IPS DF 6.9 (cell line): ENCODE data around the gene EOLA1.
"Not testable (repeated sequence)": the region's sequence is repeated elsewhere in the genome, so short reads cannot be mapped to it uniquely, and the experiment has no call there.

ENCODE experiments used
- DNase-seq: peaks from one replicate; pipeline ENCODE4 v3.0.0-alpha.2; 2013; ENCODE audit warnings: low read depth, low spot score
- H3K27ac ChIP-seq: one replicate; pipeline ENCODE4 v1.5.1; 2013; ENCODE audit warnings: low read length, control low read depth
- H3K27me3 ChIP-seq: 2 replicates; pipeline ENCODE4 v1.6.1; 2013; ENCODE audit warnings: mild to moderate bottlenecking, low read length; ENCODE audit not compliant: control insufficient read depth, insufficient read depth
- H3K36me3 ChIP-seq: 2 replicates; pipeline ENCODE4 v1.6.1; 2013; ENCODE audit warnings: low read length; ENCODE audit not compliant: control insufficient read depth, insufficient read depth
- H3K4me1 ChIP-seq: 2 replicates; pipeline ENCODE4 v1.6.1; 2013; ENCODE audit warnings: low read length; ENCODE audit not compliant: control insufficient read depth, insufficient read depth
- H3K4me3 ChIP-seq: 2 replicates; pipeline ENCODE4 v1.5.1; 2013; ENCODE audit warnings: mild to moderate bottlenecking, low read length
- H3K9me3 ChIP-seq: 2 replicates; pipeline ENCODE4 v1.6.1; 2013; ENCODE audit warnings: low read length, inconsistent platforms; ENCODE audit not compliant: control insufficient read depth, insufficient read depth
- whole genome bisulfite sequencing: extraction: QIAGEN DNeasy Blood & Tissue Kit; methylation state at CpG from one replicate; pipeline ENCODE4 v1.1.7; 2013; ENCODE audit warnings: mixed read lengths, missing lambda C conversion rate; ENCODE audit not compliant: insufficient read length, insufficient coverage; 5-methylcytosine and 5-hydroxymethylcytosine counted together

EOLA1 gene

GRCh38 chrX:149541521-149542047 lies 772 bp downstream of the EOLA1 start:
- peak overlapping the region; percentile 41; the same call in 1 of the 2 replicates for H3K4me3 ChIP-seq
- no peak overlapping the region for H3K27ac ChIP-seq
- no peaks in the 10 kb centered on the region for H3K9me3 ChIP-seq
- H3K36me3 ChIP-seq, result no peaks in the 10 kb centered on the region
- DNase-seq, result no peak
- no CpG with 5 or more reads among the region's 13 CpGs for WGBS
- H3K27me3 ChIP-seq, result no peaks in the 10 kb centered on the region
- peaks cover 2% of the 10 kb centered on the region; the same call in 1 of the 2 replicates for H3K4me1 ChIP-seq

GRCh38 chrX:149545545-149546543 lies 5.0 kb downstream of the EOLA1 start:
- H3K27ac ChIP-seq, H3K9me3 ChIP-seq, DNase-seq, H3K27me3 ChIP-seq, H3K4me1 ChIP-seq, H3K36me3 ChIP-seq, H3K4me3 ChIP-seq: not testable (repeated sequence)
- WGBS, result no CpG with 5 or more reads among the region's 29 CpGs

- H3K27me3 ChIP-seq, H3K36me3 ChIP-seq, H3K9me3 ChIP-seq, DNase-seq, H3K4me1 ChIP-seq, H3K4me3 ChIP-seq, H3K27ac ChIP-seq: not testable (repeated sequence)
- no CpG with 5 or more reads among the region's 1 CpG for WGBS
Measured at GRCh38 chrX:149546962-149547361, 6.2 kb downstream of the EOLA1 start.

GRCh38 chrX:149547782-149548181 lies 7.0 kb downstream of the EOLA1 start:
- H3K27ac ChIP-seq, H3K4me3 ChIP-seq, DNase-seq, H3K36me3 ChIP-seq, H3K27me3 ChIP-seq, H3K4me1 ChIP-seq, H3K9me3 ChIP-seq: not testable (repeated sequence)
- no CpG with 5 or more reads among the region's 3 CpGs for WGBS

- not testable (repeated sequence) for H3K36me3 ChIP-seq, H3K27ac ChIP-seq, H3K4me3 ChIP-seq, H3K9me3 ChIP-seq, H3K4me1 ChIP-seq, DNase-seq, H3K27me3 ChIP-seq
- no CpG with 5 or more reads among the region's 6 CpGs for WGBS
Measured at GRCh38 chrX:149549701-149550100, 8.9 kb downstream of the EOLA1 start, which contains the start of gene HSFX3. Gene HSFX3 (minus strand): TSS chrX:149549924. CDS start chrX:149549852, 72 bp downstream.

- not testable (repeated sequence) for H3K4me1 ChIP-seq, H3K27me3 ChIP-seq, H3K36me3 ChIP-seq, H3K4me3 ChIP-seq, H3K9me3 ChIP-seq, DNase-seq, H3K27ac ChIP-seq
- no CpG with 5 or more reads among the region's 1 CpG for WGBS
Measured at GRCh38 chrX:149550454-149550853, 9.6 kb downstream of the EOLA1 start.

- not testable (repeated sequence) for DNase-seq, H3K4me1 ChIP-seq, H3K27ac ChIP-seq, H3K36me3 ChIP-seq, H3K9me3 ChIP-seq, H3K27me3 ChIP-seq, H3K4me3 ChIP-seq
- no CpG with 5 or more reads among the region's 4 CpGs for WGBS
Measured at GRCh38 chrX:149551245-149551938, 10.6 kb downstream of the EOLA1 start.

GRCh38 chrX:149551939-149552248 lies 11.1 kb downstream of the EOLA1 start:
- DNase-seq, result not testable (repeated sequence)

GRCh38 chrX:149555251-149555650 lies 14.4 kb downstream of the EOLA1 start:
- not testable (repeated sequence) for H3K36me3 ChIP-seq, H3K27me3 ChIP-seq, DNase-seq, H3K9me3 ChIP-seq, H3K27ac ChIP-seq, H3K4me3 ChIP-seq, H3K4me1 ChIP-seq
- WGBS, result no CpG with 5 or more reads among the region's 4 CpGs

More at GRCh38 chrX:149551939-149552248, 11.1 kb downstream of the EOLA1 start:
- H3K27ac ChIP-seq, H3K27me3 ChIP-seq, H3K9me3 ChIP-seq, H3K36me3 ChIP-seq, H3K4me3 ChIP-seq, H3K4me1 ChIP-seq: not testable (repeated sequence)
- no CpG with 5 or more reads among the region's 6 CpGs for WGBS

GRCh38 chrX:149563359-149563758 lies 22.5 kb downstream of the EOLA1 start:
- DNase-seq, result no peak
- Histone ChIP-seq H3K36me3 (no peaks in the 10 kb centered on the region), H3K27me3 (no peaks in the 10 kb centered on the region), H3K27ac (no peak overlapping the region), H3K4me1 (no peaks in the 10 kb centered on the region), H3K9me3 (no peaks in the 10 kb centered on the region), H3K4me3 (no peak overlapping the region)
- no CpG with 5 or more reads among the region's 4 CpGs for WGBS
